CMK (cell line): ENCODE data around the gene ADAMTS1.
"Not testable (repeated sequence)": the region's sequence is repeated elsewhere in the genome, so short reads cannot be mapped to it uniquely, and the experiment has no call there.

Experiments used
- DNase-seq: peaks from one replicate; pipeline ENCODE4 v3.0.0-alpha.2; 2010; ENCODE audit warnings: low read depth

The ADAMTS1 gene

DNA sequence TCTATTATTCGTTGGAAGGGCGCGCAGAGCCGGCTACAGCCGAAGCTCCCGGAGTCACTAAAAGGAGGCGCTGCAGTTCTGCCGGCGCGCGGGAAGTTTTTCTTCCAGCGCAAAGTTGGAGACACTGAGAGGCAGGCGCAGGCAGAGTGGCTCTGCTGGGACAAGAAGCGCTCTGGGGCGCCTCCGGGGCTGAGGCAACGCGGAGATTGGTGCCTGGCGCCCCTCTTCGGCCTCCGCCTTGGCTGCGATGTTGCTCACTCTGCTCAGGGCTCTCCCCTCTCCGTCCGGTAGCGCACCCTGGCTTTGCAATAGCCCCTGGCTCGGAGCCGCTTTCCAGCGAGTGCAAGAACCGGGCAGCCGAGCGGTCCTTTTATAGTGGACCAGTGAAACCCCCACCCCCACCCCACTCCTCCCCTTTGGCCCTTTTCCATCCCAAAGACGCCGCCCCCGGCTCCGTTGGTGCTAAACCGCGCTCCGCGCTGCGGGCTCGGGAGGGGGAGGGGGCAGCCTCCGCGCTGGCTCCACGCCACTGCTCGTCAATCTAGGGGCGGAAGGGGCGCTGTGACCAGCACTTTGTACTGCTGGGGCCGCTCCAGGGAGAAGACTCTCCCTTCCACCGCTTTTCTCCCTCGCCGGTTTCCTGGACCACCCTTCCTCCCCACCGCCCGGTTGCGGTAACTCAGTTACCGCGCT is at the start of gene ADAMTS1:
Gene ADAMTS1, minus strand, starts transcription at position 344 of the 693 bp plus-strand sequence. CDS start 455 bp downstream, outside the sequence.
- DNase-seq, result peak; percentile 90

DNA sequence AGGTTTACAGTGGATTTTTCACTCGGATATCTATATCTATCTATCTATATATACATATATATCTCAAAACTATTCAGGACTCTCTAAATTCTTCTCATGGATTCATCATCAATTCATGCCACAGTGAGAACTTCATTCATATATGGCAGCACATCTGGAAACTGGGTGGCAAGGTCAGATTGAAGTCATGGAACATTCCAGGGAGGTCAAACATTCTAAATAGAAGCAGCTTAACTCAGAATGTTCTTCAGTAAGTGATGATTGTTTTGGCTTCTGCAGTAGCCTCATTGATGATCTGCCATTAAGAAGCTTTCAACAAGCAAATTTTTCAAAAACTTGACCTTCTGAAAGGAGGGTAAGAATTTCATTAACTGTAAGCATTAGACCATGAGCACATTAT is 46.9 kb upstream of the ADAMTS1 start:
- DNase-seq, result no peak

DNA sequence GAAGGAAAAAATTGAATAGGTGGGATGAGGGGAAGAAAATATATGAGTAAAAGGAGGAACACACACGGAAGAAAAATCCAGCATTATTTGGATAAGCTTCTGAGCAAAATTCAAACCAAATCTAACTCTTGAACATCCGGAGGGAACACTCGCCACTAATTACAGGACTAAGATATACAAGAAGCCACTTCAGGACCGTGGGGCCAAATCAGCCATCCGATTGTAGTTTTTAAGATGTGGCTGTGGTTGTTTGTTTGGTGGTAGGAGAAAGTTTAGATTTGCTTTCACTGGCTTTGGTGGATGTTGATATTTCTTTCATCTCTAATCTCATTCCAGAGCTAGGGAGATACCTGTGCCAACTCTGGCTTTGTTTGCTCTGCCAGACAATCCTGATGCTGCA is 43.7 kb upstream of the ADAMTS1 start:
- no peak for DNase-seq

DNA sequence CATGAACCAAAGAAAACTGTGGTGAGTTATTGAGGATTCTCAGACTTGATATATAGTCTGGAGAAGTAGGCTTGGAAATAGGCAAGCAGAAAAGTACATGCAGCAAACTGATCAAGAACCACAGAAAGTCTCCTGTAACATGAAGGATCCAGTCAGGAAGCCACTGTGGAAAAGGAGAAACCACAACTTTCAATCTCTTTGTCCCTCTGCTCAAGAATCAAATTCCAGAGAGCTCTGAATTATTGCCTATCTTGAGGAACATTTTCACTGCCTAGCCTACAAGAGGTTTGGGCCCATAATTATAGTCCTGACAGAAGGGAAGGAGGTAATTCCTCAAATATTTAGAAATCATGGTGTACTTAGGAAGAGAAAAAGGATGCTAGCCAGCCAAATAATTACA is 43.0 kb upstream of the ADAMTS1 start:
- DNase-seq, result no peak

DNA sequence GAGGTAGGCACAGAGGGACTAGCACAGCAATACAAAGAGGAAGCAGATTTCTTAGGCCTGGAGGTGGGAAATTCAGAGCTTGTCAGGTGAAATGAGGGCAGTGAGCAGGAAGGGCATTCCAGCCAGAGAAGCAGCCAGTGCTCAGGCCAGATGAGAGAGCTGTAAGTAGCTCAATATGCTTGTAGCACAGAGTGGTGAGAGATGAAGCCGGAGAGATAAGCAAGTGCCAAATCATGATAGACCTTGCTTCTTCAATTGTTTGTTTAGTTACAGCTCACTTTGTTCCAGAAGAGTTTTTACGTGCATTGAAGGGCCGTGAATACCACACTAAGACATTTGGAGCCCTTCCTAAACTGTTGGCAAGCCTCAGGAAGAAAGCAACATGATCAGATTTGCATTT is 42.0 kb upstream of the ADAMTS1 start:
- no peak for DNase-seq

GRCh38 chr21:26884436-26884835 is 39.2 kb upstream of the ADAMTS1 start:
- DNase-seq, result no peak

- no peak for DNase-seq
Measured at GRCh38 chr21:26883768-26884167, 38.6 kb upstream of the ADAMTS1 start.

- DNase-seq, result no peak
Measured at GRCh38 chr21:26881504-26882228, 36.5 kb upstream of the ADAMTS1 start.

DNA sequence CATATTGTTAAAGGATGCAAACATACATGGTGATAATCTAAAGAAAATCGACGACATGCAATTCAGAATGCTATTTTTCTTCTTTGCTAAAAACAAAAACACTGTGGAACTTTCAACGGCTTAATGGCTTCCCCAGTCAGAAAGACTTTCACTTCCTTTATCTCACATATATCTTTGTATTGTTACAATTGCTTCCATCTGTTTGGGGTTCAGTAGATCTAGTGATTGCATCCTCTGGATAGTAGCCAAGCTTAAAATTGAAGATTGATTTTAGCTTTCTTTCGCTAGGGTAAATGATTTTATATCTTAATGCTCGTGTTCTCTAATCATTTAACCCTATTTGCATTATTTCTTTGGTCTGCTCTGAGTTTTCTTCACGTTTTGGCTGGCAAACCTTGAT is 31.8 kb upstream of the ADAMTS1 start:
- no peak for DNase-seq

- no peak for DNase-seq
Measured at GRCh38 chr21:26874347-26874746, 29.1 kb upstream of the ADAMTS1 start.

GRCh38 chr21:26865857-26866256 is 20.6 kb upstream of the ADAMTS1 start:
- DNase-seq, result no peak

DNA sequence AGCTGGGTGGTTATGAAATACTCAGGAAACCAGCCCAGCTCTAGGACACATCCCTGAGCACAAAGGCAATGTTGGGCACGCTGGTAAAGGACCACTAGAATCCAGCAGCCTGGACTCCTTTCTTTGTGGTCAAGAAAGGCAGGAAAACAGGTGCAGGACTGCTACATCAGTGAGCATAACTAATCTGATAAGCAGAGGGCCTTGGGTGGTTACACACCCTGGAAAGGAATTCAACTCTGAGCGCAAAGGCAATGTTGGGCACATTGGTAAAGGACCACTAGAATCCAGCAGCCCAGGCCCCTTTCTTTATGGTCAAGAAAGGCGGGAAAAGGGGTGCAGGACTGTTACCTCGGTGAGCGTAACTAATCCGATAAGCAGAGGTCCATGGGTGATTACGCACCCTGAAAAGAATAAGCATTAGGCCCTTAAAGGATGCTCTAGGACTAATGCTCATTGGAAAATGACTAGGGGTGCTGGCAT is 11.7 kb upstream of the ADAMTS1 start:
- DNase-seq, result not testable (repeated sequence)

DNA sequence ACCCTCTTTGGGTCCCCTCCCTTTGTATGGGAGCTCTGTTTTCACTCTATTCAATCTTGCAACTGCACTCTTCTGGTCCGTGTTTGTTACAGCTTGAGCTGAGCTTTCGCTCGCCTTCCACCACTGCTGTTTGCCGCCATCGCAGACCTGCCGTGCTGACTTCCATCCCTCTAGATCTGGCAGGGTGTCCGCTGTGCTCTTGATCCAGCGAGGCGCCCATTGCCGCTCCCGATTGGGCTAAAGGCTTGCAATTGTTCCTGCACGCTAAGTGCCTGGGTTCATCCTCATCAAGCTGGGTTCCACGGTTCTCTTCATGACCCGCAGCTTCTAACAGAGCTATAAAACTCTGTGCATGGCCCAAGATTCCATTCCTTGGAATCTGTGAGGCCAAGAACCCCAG is 9.5 kb upstream of the ADAMTS1 start:
- not testable (repeated sequence) for DNase-seq

DNA sequence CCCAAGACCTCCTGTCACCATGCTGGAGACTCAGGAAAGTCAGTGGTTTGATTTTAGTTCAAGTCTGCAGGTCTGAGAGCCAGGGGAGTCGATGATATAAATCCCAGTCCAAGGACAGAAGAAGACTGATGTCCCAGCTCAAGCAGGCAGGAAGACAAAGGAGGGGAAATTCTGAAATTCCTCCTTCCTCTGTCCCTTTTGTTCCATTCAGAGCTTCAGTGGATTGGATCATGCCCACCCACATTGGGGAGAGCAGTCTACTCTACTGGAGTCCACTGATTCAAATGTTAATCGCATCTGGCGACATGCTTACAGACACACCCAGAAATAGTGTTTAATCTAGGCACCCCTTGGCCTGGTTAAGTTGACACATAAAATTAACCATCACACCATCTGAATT is 7.2 kb upstream of the ADAMTS1 start:
- no peak for DNase-seq

- DNase-seq, result no peak
Measured at GRCh38 chr21:26851109-26851944, 6.1 kb upstream of the ADAMTS1 start.

DNA sequence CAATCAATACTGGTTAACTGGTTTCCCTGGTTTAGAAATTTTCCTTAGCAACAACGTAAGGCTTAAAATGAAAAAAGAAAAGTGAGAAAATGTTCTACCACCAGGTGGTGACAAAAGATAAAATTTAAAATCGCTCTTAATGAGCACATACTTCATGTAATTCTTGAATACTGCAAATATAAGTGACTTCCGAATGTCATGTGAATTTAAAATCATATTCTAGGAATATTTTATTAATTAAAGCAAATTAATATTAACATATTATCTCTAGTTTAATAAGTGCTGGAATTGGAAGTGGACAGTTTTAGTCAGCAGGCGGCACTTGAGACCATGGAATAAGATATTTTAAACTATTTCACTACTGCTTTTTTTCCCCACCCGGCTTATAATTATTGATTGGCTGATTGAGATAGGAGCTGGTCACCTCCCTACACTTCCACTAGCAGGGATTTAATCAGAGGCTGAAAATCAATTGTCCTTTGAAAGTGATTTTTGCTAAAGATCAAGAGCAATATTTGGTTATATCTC is 5.0 kb upstream of the ADAMTS1 start:
- no peak for DNase-seq

- no peak for DNase-seq
Measured at GRCh38 chr21:26849428-26850115, 4.4 kb upstream of the ADAMTS1 start.

DNA sequence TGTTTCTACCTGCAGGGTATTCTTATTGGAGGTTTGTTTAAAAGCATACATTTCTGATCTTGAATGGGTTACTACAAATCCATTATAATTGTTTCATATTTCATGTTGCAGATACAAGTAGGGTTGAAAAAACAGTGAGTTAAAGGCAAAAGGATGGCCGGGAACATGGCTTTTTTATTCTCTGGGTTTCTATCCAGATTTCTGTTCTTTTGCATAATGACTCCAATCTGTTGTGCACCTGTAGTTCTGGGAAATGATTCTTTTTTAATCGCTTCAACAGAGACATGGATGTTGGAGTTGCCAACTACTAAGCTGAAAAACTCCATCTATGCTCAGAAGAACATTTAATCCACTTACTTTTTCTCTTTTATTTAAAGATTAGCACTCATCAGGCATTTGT is 2.7 kb upstream of the ADAMTS1 start:
- no peak for DNase-seq

- no peak for DNase-seq
Measured at GRCh38 chr21:26847002-26847401, 1.8 kb upstream of the ADAMTS1 start.

- DNase-seq, result peak; percentile 86
Measured at GRCh38 chr21:26846036-26846931, 1.1 kb upstream of the ADAMTS1 start.

GRCh38 chr21:26845759-26846035 is 488 bp upstream of the ADAMTS1 start:
- no peak for DNase-seq
